GM18507 (cell line): ENCODE measurements around the gene CABLES2.

Source experiments
- DNase-seq: peaks from one replicate; pipeline ENCODE4 v3.0.0; 2011; ENCODE audit warnings: low read depth; ENCODE audit not compliant: insufficient read length; ENCODE audit errors: extremely low spot score
- FAIRE-seq: peaks from 2 replicates; lab custom pipeline; 2011; peaks lifted over from hg19 to GRCh38; lab: Jason Lieb, UNC

CABLES2 gene

DNA sequence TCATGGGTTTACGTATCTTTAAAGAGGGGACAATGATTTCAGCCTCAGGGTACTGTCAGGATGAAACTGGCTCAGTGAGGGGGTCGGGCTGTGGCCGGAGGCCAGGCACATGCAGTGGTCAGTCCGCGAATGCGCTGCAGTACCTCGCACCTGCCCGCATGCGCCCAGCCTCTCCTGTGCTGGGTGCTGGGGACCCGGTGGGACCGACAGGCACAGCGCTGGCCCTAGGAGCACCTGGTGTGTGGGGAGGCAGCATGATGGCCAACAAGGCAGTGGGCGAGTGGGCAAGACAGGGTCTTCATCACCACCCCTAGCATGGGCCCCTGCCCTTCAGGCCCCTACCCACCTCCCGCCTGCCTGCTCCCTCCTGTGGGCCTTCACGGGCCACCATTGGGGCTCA, 970 bp upstream of the CABLES2 start:
- FAIRE-seq: no peak
- no peak for DNase-seq

DNA sequence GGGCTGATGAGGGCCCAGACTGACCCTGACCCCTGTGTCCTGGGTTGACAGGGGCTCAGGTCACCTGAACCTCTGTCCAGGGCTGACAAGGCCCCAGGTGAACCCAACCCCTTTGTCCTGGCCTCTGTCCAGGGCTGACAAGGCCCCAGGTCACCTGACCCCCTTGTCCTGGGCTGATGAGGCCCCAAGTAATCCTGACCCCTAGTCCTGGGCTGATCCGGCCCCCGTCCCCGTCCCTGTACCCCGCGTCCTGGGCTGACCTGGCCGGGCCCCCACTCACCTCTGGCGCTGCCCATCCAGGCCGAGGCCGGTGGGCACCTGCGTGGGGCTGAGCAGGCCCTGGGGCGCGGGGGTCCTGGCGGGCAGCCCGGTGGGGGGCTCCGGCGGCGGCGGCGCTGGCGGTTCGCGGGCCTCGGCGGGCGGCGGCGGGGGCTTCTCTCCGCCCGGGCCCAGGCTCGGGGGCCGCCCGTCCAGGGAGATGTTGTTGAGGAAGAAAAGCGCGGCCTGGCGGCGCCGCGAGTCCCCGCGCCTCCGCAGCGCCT, 379 bp downstream of the CABLES2 start:
- DNase-seq (no peak), FAIRE-seq (no peak)

- no peak for DNase-seq
Observed at GRCh38 chr20:62405981-62406513, 1.0 kb downstream of the CABLES2 start.

GRCh38 chr20:62405108-62405980, 1.7 kb downstream of the CABLES2 start:
- no peak for DNase-seq
- FAIRE-seq: no peak

More at GRCh38 chr20:62405981-62406513, 1.0 kb downstream of the CABLES2 start:
- FAIRE-seq: no peak

DNA sequence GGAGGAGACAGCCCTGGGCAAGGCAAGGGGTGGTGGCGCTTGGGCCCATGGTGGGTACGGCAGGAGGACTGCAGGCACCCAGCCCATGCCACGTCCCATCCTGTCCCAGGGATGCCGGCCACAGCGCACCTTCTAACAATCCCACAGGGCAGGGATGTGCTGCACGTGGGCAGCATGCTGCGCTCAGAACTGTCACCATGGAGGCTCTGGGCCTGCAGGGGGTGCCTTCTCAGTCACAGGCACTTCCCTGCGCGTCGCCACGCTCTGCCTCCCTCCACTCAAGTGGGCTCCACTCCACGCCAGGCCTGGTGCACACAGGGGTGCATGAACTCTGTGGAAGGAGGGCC, 2.4 kb downstream of the CABLES2 start:
- no peak for DNase-seq
- FAIRE-seq: no peak

DNA sequence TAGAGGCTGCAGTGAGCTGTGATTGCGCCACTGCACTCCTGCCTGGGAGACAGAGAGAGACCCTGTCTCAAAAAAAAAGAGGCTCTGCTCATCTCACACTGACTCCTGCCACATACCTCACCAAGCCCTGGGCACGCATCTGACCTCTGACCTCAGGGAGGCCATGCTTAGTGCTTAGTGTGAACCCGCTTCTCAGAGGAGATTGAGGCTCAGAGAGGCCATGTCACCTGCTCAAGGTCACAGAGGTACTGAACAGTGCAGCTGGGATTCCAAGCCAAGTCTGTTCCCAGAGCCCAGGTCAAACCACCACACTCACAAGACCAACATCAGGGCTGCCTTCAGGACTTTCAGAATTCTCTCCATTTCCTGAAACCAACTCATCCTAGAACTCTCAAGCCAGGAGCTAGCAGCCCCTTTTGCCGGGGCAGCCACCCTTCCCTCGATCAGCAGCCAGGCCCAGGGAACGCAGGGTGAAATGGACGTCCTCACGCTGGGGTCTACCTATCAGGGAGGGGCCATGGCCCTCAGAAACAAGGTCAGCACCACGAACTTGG, 2.9 kb downstream of the CABLES2 start:
- no peak for FAIRE-seq
- DNase-seq: no peak

- DNase-seq (no peak), FAIRE-seq (no peak)
Observed at GRCh38 chr20:62403331-62403730, 3.8 kb downstream of the CABLES2 start.

DNA sequence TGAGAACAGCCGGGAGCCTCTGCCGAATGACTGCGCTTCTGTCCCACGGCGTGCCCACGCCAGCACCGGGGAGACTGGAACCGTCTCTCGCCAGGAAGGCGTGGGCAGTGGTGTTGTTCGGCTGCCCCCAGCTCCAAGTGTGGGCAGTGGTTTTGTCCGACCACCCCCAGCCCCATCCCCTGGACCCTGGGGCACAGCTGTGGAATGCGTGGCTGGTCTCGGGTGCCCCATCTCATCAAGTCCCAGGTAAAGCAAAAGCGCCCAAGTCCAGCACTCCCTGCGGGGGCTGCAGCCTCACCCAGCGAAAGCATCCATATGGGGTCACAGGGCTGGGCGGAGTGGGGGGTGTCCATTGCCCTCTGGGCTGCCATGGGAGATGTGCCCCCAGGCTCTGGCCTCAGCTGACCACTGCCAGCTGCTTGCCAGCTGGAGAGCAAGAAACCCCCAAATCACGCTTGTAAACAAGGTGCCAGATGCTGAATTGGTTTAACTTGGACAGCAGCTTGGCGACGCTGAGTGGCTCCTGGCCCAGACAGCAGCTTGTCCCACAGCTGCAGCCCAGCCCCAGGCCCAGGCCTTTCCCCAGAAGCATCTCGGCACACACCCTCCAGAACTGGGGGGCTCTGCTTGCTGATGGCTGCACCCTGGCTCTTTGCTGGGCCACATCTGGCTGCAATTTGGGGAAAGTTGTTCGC, 4.5 kb downstream of the CABLES2 start:
- DNase-seq: no peak
- FAIRE-seq: no peak

DNA sequence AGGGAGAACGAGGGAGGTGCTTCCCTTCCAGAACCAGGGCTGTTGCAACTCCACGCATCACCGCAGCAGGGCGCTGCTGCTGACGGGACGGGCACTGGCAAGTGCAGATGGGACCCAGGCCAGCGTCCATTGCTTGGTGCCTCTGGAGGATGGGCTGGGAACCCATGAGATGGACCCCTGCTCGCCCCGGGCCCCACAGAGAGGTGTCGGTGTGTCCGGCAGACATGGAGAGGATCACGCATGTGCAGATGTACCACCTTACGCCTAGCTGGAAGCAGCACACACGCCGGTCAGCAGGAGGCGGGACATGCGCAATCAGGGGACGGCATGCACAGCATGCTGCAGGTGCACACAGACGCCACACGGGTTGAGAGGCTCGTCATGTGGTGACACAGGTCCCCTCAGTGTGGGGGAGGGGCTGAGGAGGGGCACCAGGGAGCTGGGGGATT, 5.7 kb downstream of the CABLES2 start:
- no peak for FAIRE-seq
- no peak for DNase-seq

DNA sequence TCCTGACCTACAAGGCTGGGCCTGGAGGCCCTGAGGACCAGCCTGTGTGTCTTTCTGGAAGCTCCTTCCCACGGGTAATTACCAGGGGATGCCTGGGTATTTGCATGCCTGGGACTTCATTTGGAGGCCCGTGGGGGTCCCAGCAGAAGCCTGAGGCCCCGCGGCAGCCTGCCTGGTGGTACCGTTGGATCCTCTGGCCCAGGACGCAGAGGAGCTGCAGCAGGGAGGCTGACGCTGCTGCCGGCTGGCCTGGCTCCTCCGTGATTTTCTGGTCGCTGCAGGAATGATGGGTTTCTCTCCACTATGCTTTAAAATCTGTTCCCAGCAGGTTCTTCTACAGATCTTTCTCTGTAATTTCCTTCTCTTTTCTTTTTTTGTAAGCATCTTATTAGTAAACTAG, 6.5 kb downstream of the CABLES2 start:
- FAIRE-seq: no peak
- no peak for DNase-seq

DNA sequence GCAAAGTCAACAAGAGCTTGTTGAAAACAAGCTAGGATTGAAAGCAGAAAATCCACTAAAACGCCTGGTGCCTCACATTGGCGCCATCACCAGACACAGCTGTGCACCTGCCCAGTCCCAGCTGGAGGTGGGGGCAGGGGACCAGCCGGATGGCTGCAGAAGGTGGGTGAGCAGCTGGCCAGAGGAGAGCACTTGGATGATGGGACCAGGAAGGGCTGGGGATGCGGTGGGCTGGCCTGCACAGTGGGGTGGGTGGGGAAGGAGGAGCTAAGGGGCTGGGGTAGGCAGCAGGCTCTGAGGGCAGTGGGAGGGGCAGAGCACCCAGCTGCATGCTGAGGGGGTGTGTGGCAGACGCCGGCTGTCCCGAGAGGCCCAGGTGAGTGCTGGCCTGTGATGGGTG, 7.1 kb downstream of the CABLES2 start:
- FAIRE-seq: no peak
- DNase-seq: no peak

DNA sequence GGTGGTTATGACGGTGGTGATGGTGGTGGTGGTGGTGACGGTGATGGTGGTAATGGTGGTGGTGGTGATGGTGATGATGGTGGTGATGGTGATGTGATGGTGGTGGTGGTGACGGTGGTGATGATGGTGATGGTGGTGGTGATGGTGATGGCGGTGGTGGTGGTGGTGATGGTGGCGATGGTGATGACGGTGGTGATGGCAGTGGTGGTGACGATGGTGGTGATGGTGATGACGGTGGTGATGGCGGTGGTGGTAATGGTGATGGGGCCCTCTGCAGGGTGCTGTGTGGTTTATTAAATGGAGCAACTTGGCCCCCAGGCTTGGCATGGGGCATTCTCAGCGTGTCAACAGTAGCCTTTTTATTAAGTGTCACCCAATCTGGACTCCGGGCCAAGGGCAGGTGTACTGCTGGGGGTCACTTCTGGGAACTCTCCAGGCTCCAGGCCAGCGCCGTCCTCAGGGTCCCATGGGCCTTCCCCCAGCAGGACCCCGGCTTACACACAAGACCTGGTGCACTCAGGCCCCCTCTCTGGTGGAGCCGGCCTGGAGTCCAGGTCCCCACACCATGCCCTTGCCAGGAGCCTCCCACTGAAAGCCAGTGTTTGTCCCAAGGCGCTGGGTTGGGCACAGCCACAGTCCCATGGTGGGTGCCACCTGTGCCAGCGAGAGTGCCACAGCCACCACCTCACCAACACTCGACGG, 8.8 kb downstream of the CABLES2 start:
- DNase-seq (no peak), FAIRE-seq (no peak)

DNA sequence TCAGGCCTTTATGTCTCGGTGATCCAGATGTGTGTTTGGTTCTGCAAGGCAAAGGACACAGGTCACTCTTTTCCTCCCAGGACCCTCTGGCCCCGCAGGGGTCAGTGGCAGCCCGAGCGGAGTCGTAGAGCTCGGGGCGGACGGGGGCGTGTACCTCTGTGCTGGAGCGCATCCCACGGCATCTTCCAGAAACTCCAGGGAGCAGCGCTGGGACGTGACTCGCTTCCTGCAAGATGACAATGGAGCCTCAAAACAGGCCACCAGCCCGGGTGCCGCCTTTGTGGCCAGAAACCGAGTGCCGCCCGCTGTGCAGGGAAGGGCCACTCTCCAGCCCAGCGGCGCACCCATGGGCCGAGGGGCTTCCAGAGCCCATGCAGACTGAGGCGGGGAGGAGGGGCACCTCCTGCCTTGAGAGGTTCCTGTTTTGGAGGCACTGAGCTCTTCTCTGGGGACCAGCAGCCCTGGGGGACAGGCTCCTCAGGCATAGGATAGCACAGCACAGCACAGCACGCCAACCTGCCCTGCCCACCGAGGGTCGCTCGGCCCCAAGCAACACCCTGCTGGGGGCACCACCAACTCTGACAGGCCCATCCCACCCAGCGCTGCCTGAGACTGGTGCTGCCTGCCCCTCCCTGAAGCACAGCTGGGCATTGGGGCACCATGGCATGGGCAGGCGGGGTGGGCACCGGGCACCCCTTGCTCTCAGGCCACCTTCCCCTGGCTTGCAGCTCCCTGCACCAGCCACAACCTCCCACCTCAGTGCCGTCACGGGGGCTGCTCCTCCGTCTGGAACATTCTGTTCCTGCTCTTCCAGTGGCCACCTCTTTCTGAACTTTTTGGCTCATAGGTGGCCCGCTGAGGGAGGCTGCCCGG, 10.5 kb downstream of the CABLES2 start:
- no peak for DNase-seq
- no peak for FAIRE-seq

DNA sequence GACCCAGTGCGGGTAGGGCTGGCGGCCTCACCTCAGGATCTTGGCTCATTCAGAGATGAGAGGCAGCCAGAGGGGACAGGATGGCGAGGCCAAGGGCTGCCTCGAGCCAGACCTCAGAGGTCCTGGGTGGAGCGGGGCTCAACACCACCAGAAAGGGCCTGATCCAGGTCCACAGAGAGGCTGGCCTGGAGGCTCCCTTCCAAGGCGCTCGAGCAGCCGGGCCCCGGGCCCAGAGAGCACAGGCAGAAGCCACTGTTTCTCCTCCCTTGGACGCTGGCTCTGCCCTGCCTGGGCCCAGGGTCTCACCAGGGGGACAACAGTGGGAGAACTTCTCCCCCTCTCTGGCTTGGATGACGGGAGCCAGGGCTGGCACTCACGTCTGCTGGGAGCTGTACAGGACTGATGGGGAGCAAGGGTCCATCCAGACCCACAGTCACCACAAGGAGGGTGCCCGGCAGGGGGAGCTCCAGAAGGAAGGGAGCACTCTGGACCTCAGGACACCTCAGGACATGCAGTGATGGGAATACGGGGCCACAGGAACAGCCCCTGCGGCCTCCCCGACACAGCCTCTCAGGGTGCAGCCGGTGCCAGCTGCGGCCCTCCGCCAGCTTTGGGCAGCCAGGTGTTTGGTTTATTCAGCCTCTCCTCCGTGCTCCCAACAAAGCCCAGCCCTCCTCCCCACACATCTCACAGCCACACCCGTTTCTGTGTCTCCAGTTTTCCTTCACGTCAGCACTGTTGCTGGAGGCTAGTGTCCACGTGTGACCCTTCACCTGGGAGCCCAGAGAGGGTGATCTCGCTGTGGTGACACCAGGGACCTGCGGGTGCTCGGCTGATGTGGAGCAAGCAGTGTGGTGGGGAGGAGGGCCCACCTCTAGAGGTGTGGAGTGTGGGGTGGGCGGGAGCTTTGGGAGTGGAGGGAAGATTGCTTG, 11.5 kb downstream of the CABLES2 start:
- DNase-seq (no peak), FAIRE-seq (no peak)

DNA sequence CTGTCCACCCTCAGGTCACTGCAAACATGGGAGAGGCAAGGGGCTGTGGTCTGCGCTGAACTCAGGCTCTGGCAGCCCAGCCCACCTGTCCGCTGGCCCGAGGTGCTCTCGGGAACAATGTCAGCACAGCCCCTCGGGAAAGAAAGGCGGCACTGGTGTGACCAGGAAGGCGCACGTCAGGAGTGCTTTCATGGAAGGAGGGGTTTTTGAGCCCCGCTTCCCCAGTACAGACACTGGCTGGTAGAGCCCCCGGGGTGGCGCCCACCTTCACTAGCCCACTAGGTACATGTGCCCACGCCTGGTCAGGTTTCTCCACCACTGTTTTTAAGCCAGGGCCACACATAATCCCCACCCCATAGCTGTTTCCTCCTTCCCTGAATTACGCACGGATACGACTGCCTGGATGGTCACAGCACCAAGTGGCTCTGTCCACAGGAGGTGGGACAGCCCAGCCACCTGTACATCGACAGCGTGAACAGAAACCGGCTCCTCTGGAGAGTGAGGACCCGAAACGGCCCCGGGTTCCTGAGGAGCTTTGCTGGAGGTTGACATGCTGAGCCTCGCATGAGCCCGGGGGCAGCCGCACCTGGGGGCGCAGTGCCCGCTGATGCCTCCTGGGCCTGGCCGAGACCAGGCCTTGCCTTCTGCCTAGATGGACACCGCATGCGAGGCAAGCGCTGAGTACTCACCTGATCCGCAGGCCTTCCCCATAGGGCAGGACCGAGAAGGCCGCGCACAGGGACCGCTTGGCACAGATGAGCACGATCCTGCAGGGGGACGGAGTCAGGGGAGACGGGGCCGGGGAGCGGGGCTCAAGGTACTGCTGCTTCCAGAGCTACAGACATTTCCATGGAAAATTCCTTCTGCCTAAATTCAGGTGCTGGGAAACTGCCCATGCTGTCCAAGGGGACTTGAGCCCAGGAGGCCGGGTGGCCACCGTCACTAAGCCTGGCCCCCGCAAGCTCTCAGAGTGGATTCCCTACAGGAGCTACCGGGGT, 12.5 kb downstream of the CABLES2 start:
- no peak for FAIRE-seq
- no peak for DNase-seq

GRCh38 chr20:62393830-62394229, 13.3 kb downstream of the CABLES2 start:
- no peak for DNase-seq
- FAIRE-seq: no peak

DNA sequence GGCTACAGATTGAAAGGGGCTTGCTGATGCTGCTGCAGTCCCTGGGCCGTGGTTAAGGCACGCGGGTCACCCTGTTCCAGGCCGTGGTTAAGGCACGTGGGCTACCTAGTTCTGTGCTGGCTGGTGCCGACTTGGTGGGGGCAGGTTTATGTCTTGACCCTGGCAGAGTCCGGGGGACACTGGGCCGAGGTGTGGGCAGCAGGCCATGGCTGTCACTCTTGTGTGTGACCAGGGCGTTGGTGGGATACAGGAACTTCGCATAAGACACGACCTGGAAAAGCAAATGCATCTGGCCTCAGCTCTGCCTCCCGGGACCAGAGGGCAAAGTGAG, 13.8 kb downstream of the CABLES2 start:
- DNase-seq (no peak), FAIRE-seq (no peak)
